Hepatocyte (in vitro differentiated cells): Measurements from ENCODE around the gene NEDD8. TPM values are rescaled to one million over a fixed set of nuclear protein-coding genes. Genes with fewer than 3 reads are reported as not detected.

Source experiments
- DNase-seq: peaks from one replicate; pipeline ENCODE4 v3.0.0-alpha.2; 2016; ENCODE audit warnings: low spot score
- H2AFZ ChIP-seq: fragments of 200-600 bp; sonication (generic); 2 replicates; pipeline ENCODE4 v1.6.0; 2016; ENCODE audit warnings: antibody characterized with exemption, mild to moderate bottlenecking
- H3K27ac ChIP-seq: fragments of 200-600 bp; sonication (generic); 2 replicates; pipeline ENCODE4 v1.5.1; 2016; ENCODE audit warnings: mild to moderate bottlenecking
- H3K27me3 ChIP-seq: fragments of 200-600 bp; sonication (generic); 2 replicates; pipeline ENCODE4 v1.6.1; 2016
- H3K36me3 ChIP-seq: fragments of 200-600 bp; sonication (generic); replicated peaks from 2 replicates; pipeline ENCODE4 v1.5.1; 2016; ENCODE audit warnings: low read depth; ENCODE audit not compliant: insufficient read depth
- H3K4me1 ChIP-seq: fragments of 200-600 bp; sonication (generic); 2 replicates; pipeline ENCODE4 v1.5.1; 2016; ENCODE audit warnings: mild to moderate bottlenecking, moderate library complexity; ENCODE audit not compliant: insufficient read depth
- H3K4me2 ChIP-seq: fragments of 200-600 bp; sonication (generic); 2 replicates; pipeline ENCODE4 v1.6.0; 2016
- H3K4me3 ChIP-seq: fragments of 200-600 bp; sonication (generic); 2 replicates; pipeline ENCODE4 v1.5.1; 2016; ENCODE audit warnings: mild to moderate bottlenecking
- H3K79me2 ChIP-seq: fragments of 200-600 bp; sonication (generic); 2 replicates; pipeline ENCODE4 v1.6.0; 2017; ENCODE audit warnings: mild to moderate bottlenecking
- H3K9me2 ChIP-seq: fragments of 200-600 bp; sonication (generic); replicated peaks from 2 replicates; pipeline ENCODE4 v1.6.0; 2017; ENCODE audit warnings: mild to moderate bottlenecking; ENCODE audit not compliant: insufficient read depth
- H3K9me3 ChIP-seq: fragments of 200-600 bp; sonication (generic); 2 replicates; pipeline ENCODE4 v1.5.1; 2016; ENCODE audit warnings: low read depth, mild to moderate bottlenecking
- H4K20me1 ChIP-seq: fragments of 200-600 bp; sonication (generic); 2 replicates; pipeline ENCODE4 v1.6.0; 2016; ENCODE audit warnings: mild to moderate bottlenecking; ENCODE audit not compliant: insufficient read depth, poor library complexity, severe bottlenecking
- EZH2 ChIP-seq: fragments of 200-600 bp; sonication (generic); IDR thresholded peaks from 2 replicates; pipeline ENCODE4 v1.6.1; 2016; ENCODE audit warnings: antibody characterized with exemption, mild to moderate bottlenecking, borderline replicate concordance
- EZH2phosphoT487 ChIP-seq: fragments of 200-600 bp; sonication (generic); IDR thresholded peaks from one replicate; pipeline ENCODE4 v1.6.1; 2018; ENCODE audit warnings: antibody characterized with exemption, mild to moderate bottlenecking, low read depth, moderate library complexity; ENCODE audit not compliant: unreplicated experiment, severe bottlenecking
- WGBS: methylation state at CpG from one replicate; pipeline ENCODE4 v1.1.6; 2016; ENCODE audit warnings: low lambda C conversion rate; ENCODE audit errors: missing lambda C conversion rate; 5-methylcytosine and 5-hydroxymethylcytosine counted together
- polyA plus RNA-seq: library from polyadenylated mRNA; unstranded; fragments of >200 nt; fragmentation: Nextera tagmentation; extraction: Ambion mirVana; gene quantifications from 2 replicates; pipeline ENCODE4 v1.2.1, GENCODE V29; 2016
- total RNA-seq: library from RNA; depleted of rRNA; stranded (reverse); fragments of >200 nt; gene quantifications from 2 replicates; pipeline ENCODE4 v1.2.3, GENCODE V29; 2014
- TF ChIP-seq, protein P1 (sequence below): fragments of 200-600 bp; sonication (generic); IDR thresholded peaks from 2 replicates; pipeline ENCODE4 v1.5.1; 2016; ENCODE audit warnings: antibody characterized with exemption, mild to moderate bottlenecking; ENCODE audit not compliant: poor library complexity

NEDD8 gene
- total and polyA plus RNA-seq, 2 experiments from 2014 or later = 162 to 326 TPM

DNA sequence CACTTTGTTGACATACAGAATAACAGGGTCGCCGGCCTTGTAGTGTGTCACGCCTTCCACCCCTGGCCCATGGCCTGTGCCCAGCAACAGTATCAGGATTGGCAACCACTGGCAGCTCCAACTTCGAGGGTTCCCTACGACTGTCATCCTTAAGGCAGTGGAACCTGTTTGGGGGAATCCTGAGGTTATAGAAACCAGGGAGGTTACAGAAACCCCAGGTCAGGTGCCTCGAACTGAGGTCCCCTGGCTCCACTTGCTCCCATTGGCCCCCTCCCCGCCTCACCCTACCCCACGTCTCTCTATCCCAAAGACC is 37.3 kb downstream of the NEDD8 start:
- peak overlapping the region; percentile 94 for H2AFZ ChIP-seq
- peaks cover 13% of the 10 kb centered on the region for H3K4me1 ChIP-seq
- no peaks in the 10 kb centered on the region for H3K9me3 ChIP-seq
- peaks cover 59% of the 10 kb centered on the region for H3K79me2 ChIP-seq
- no peaks in the 10 kb centered on the region for H3K27me3 ChIP-seq
- DNase-seq = no peak
- TF ChIP-seq EZH2 (no peak), EZH2phosphoT487 (no peak)
- TF ChIP-seq, protein P1, sequence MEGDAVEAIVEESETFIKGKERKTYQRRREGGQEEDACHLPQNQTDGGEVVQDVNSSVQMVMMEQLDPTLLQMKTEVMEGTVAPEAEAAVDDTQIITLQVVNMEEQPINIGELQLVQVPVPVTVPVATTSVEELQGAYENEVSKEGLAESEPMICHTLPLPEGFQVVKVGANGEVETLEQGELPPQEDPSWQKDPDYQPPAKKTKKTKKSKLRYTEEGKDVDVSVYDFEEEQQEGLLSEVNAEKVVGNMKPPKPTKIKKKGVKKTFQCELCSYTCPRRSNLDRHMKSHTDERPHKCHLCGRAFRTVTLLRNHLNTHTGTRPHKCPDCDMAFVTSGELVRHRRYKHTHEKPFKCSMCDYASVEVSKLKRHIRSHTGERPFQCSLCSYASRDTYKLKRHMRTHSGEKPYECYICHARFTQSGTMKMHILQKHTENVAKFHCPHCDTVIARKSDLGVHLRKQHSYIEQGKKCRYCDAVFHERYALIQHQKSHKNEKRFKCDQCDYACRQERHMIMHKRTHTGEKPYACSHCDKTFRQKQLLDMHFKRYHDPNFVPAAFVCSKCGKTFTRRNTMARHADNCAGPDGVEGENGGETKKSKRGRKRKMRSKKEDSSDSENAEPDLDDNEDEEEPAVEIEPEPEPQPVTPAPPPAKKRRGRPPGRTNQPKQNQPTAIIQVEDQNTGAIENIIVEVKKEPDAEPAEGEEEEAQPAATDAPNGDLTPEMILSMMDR = no peak
- 78% methylated on average over 5 of the region's 8 CpGs for WGBS
- no peaks in the 10 kb centered on the region for H3K36me3 ChIP-seq
- no peaks in the 10 kb centered on the region for H3K9me2 ChIP-seq
- peak overlapping the region; percentile 94 for H3K4me2 ChIP-seq
- H4K20me1 ChIP-seq = no peaks in the 10 kb centered on the region
- peak overlapping the region; percentile 95 for H3K4me3 ChIP-seq
- H3K27ac ChIP-seq = peak overlapping the region; percentile 99

DNA sequence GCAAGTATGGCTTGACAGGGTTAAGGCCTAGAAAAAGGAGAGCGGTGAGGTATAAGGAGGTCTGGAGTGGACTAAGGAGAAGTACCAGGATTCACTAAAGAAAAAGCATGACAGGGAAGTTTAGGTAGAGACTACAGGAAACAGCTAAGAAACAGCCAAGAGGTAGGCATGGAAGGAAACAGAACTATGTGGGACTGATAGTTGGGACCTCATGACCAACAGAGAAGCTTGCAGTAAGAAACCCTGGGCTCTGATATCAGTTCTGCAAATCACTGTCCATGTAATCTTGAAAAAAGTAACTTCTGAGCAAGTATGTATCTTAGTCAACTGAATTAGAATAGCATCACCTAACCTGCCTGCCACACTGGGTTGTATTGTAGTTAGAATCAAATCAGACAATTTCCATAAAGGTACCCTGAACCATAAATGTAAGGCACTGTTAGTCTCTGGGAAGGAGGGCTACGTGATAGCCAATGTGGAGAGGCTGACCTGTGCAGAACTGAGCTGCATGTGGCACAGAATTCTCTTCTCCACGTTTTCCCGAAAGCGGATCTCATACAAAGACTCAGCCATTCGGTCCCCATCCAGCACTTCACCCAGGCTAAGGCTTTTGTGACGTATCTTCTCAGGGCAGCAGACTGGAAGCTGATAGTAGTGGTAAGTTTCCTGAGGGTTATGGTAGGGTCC is 37.8 kb downstream of the NEDD8 start:
- Histone ChIP-seq H3K4me3 (peak overlapping the region; percentile 95), H3K27me3 (no peaks in the 10 kb centered on the region), H4K20me1 (no peaks in the 10 kb centered on the region), H3K36me3 (no peaks in the 10 kb centered on the region), H2AFZ (no peak overlapping the region), H3K4me1 (peaks cover 13% of the 10 kb centered on the region), H3K9me3 (no peaks in the 10 kb centered on the region), H3K27ac (peak overlapping the region; percentile 99), H3K9me2 (no peaks in the 10 kb centered on the region), H3K4me2 (peak overlapping the region; percentile 94), H3K79me2 (peaks cover 58% of the 10 kb centered on the region)
- TF ChIP-seq EZH2 (no peak), EZH2phosphoT487 (no peak)
- TF ChIP-seq, protein P1 = no peak
- WGBS = 91% methylated on average over 7 of the region's 7 CpGs
- no peak for DNase-seq

GRCh38 chr14:24192933-24193332 is 39.2 kb downstream of the NEDD8 start:
- H4K20me1 ChIP-seq = no peaks in the 10 kb centered on the region
- H3K4me1 ChIP-seq = peaks cover 14% of the 10 kb centered on the region
- H3K4me3 ChIP-seq = no peak overlapping the region
- DNase-seq = no peak
- no peak overlapping the region for H3K4me2 ChIP-seq
- H3K79me2 ChIP-seq = peaks cover 48% of the 10 kb centered on the region
- H2AFZ ChIP-seq = no peak overlapping the region
- no peak overlapping the region for H3K27ac ChIP-seq
- no peaks in the 10 kb centered on the region for H3K27me3 ChIP-seq
- no peaks in the 10 kb centered on the region for H3K9me3 ChIP-seq
- no peak for TF ChIP-seq EZH2
- TF ChIP-seq, protein P1 = no peak
- no peak for TF ChIP-seq EZH2phosphoT487
- H3K36me3 ChIP-seq = no peaks in the 10 kb centered on the region
- H3K9me2 ChIP-seq = no peaks in the 10 kb centered on the region
- WGBS = 97% methylated on average over 15 of the region's 15 CpGs

- Histone ChIP-seq H3K79me2 (peaks cover 46% of the 10 kb centered on the region), H3K9me3 (no peaks in the 10 kb centered on the region), H3K4me1 (peaks cover 14% of the 10 kb centered on the region), H2AFZ (no peak overlapping the region), H3K4me3 (no peak overlapping the region), H3K36me3 (no peaks in the 10 kb centered on the region), H3K27ac (no peak overlapping the region), H3K4me2 (no peak overlapping the region), H3K27me3 (no peaks in the 10 kb centered on the region), H3K9me2 (no peaks in the 10 kb centered on the region), H4K20me1 (no peaks in the 10 kb centered on the region)
- no peak for DNase-seq
- WGBS = 96% methylated on average over 10 of the region's 10 CpGs
- TF ChIP-seq EZH2 (no peak), EZH2phosphoT487 (no peak)
- TF ChIP-seq, protein P1 = no peak
Observed at GRCh38 chr14:24190416-24190815, 41.8 kb downstream of the NEDD8 start.
